AG04449 (cell line): ENCODE results near the gene YEATS4.

Experiments
- CTCF ChIA-PET: fragments of 350-600 bp; formaldehyde crosslinking; extraction: SDS; loops from one replicate; lab custom pipeline; 2021; ENCODE audit warnings: antibody characterized with exemption; lab: Yijun Ruan, JAX
- POLR2A ChIA-PET: fragments of 400-600, 350-600 bp; formaldehyde crosslinking; extraction: SDS; loops from one replicate; lab custom pipeline; 2020; ENCODE audit warnings: antibody characterized with exemption, inconsistent platforms; lab: Yijun Ruan, JAX
- DNase-seq: peaks from one replicate; pipeline ENCODE4 v3.0.0-alpha.2; 2010; ENCODE audit warnings: low read depth, low spot score
- H3K4me3 ChIP-seq: 2 replicates; pipeline ENCODE4 v1.5.1; 2011; ENCODE audit warnings: low read depth, mild to moderate bottlenecking, control low read depth, low read length
- TF ChIP-seq, protein P1 (sequence below): IDR thresholded peaks from one replicate; pipeline ENCODE4 v1.5.1; 2011; ENCODE audit warnings: mild to moderate bottlenecking, moderate library complexity, low read length, control low read depth, inconsistent platforms; ENCODE audit not compliant: insufficient read depth; ENCODE audit errors: missing control alignments

Gene YEATS4

DNA sequence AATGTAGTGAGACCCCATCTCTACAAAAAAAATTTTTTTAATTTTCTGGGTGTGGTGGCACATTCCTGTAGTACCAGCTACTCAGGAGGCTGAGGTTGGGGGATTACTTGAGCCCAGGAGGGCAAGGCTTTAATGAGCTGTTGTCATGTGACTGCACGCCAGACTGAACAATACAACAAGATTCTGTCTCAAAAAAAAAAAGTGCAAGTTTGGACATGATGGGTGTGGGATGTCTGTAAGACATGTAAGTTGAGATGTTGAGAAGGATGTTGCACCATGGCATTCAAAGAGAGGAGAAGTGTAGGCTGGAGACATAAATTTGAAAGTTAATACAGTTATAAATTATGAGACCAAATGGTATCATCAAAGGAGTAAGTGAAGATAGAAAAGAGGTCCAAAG is 23.5 kb downstream of the YEATS4 start:
- CTCF ChIA-PET = interaction anchor here (16.4 kb wide), 1 partner anchor 185 kb away, joined by 231 read pairs; no protein-coding TSS in a partner anchor

DNA sequence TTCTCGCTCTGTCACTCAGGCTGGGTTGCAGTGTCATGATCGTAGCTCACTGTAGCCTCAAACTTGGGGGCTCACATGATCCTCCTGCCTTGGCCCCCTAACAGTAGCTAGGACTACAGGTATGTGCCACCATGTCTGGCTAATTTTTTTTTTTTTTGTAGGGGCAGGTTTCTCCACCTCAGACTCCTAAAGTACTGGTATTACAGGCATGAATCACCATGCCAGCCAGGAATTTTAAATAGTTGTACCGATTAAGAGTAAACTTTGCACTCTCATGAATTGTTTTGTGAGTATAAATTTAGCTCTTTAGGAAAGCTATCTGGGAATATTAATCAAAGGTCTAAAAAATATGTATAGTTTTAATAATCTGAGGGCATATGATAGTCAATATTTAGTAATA is 25.5 kb downstream of the YEATS4 start:
- DNase-seq = no peak
- ChIA-PET CTCF (interaction anchor here (0.9 to 16.4 kb wide), 8 partner anchors 9 to 500 kb away, joined by 3 to 231 read pairs (median 4); no protein-coding TSS in a partner anchor), POLR2A (no interaction called here)
- H3K4me3 ChIP-seq = no peak overlapping the region
- TF ChIP-seq, protein P1, sequence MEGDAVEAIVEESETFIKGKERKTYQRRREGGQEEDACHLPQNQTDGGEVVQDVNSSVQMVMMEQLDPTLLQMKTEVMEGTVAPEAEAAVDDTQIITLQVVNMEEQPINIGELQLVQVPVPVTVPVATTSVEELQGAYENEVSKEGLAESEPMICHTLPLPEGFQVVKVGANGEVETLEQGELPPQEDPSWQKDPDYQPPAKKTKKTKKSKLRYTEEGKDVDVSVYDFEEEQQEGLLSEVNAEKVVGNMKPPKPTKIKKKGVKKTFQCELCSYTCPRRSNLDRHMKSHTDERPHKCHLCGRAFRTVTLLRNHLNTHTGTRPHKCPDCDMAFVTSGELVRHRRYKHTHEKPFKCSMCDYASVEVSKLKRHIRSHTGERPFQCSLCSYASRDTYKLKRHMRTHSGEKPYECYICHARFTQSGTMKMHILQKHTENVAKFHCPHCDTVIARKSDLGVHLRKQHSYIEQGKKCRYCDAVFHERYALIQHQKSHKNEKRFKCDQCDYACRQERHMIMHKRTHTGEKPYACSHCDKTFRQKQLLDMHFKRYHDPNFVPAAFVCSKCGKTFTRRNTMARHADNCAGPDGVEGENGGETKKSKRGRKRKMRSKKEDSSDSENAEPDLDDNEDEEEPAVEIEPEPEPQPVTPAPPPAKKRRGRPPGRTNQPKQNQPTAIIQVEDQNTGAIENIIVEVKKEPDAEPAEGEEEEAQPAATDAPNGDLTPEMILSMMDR = no peak

More for the DNA sequence above, 23.5 kb downstream of the YEATS4 start:
- H3K4me3 ChIP-seq = no peak overlapping the region
- no peak for DNase-seq
- TF ChIP-seq, protein P1 = no peak
- POLR2A ChIA-PET = no interaction called here

DNA sequence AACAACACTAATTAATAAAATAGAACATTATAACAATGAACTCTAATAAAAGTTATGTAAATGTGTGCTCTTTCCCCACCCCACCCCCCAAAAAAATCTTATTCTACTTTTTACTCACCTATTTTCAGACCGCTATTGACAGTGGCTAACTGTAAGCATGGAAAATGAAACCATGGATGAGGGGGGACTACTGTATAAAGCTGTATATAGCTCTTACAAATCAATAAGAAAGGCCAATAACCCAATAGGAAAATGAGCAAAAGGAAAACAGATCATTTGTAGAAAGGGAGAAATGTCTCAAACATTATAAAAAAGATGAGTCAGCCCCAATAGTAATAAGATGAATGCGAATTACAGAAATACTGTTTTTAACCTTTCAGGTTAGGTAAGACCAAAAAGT is 27.4 kb downstream of the YEATS4 start:
- DNase-seq = no peak
- ChIA-PET POLR2A (no interaction called here), CTCF (interaction anchor here (1.0 to 16.4 kb wide), 5 partner anchors 30 to 252 kb away, joined by 3 to 231 read pairs (median 4); partner anchors contain the start of gene CCT2)
- TF ChIP-seq, protein P1 = no peak
- no peak overlapping the region for H3K4me3 ChIP-seq

DNA sequence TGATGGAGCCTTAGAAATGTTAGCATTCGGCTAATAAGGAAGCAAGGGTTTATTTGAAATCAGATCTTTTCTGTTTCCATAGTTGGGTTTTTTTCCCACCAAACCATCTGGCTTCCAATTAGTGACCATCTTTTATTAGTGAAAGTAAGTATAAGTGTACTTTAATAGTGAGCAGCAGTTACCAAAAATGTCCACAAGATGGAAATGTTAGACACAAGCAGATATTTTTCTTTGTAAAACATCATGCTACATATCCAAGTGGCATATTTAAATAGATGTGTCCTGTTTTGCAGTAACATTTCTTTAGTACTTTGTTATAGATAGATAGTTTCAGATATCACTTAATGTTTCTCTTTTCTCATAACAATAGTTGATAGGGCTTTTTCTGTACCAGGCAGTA is 28.8 kb downstream of the YEATS4 start:
- H3K4me3 ChIP-seq = no peak overlapping the region
- TF ChIP-seq, protein P1 = peak; percentile 44
- CTCF ChIA-PET = interaction anchor here (0.8 to 16.4 kb wide), 18 partner anchors 11 to 253 kb away, joined by 3 to 231 read pairs (median 4); partner anchors contain the start of gene CCT2
- POLR2A ChIA-PET = no interaction called here
- peak; percentile 29 for DNase-seq

DNA sequence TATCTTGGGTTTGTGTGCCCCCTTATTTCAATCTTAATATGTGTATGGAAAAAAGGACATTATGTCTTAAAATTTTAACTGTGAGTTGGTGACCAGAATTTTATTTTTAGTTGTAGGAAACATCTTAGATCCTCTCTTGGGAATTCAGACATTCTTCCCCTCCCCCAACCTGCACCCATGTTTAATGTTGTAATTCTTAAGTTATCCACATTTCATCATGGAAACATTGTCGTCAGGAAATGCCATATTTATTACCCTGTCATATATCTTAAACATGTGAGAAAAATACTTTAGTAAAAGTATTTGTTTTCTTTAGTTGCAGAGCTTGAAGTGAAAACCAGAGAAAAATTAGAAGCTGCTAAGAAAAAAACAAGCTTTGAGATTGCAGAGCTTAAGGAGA is 30.3 kb downstream of the YEATS4 start:
- CTCF ChIA-PET = interaction anchor here (0.6 to 16.4 kb wide), 22 partner anchors 8 to 490 kb away, joined by 3 to 231 read pairs (median 4); partner anchors contain the start of gene CCT2

More for the DNA sequence above, 30.3 kb downstream of the YEATS4 start:
- POLR2A ChIA-PET = no interaction called here
- TF ChIP-seq, protein P1 = no peak
- H3K4me3 ChIP-seq = no peak overlapping the region
- DNase-seq = peak; percentile 31
